ENCODE results near the gene TIGD6.

The TIGD6 gene

DNA sequence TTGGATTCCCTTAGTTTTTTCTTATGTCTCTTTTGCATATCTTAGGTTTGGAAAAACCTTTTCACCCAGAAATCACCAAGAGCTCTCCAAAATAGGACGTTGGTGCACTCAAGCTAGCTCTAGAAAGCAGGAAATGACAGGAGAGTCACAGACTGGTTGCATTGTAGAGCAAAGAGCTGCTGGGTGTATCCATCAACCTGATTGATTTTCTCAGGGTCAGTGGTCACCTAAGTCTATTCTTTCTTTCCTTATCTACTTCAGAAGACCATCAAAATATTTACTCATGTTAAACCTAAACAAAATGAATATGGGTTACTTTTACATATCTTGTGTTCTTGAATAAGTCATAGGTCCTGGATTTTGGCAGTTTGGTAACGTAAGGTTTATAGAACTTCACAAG lies 25.0 kb downstream of the TIGD6 start:
- Histone ChIP-seq H3K27me3 (ENCODE audit: control insufficient read depth, low read length) (no peaks in the 10 kb centered on the region), H3F3A (ENCODE audit: control insufficient read depth, insufficient read depth) (no peaks in the 10 kb centered on the region), H3K4me2 (ENCODE audit: low read length) (no peak overlapping the region), H3K36me3 (ENCODE audit: control insufficient read depth, low read length) (peaks cover 2% of the 10 kb centered on the region; the same call in 1 of the 2 replicates), H3K27ac (ENCODE audit: low read depth, low read length) (no peak overlapping the region), H4K20me1 (ENCODE audit: control insufficient read depth, insufficient read depth, low read depth, low read length) (no peaks in the 10 kb centered on the region), H3K9me3 (ENCODE audit: control insufficient read depth, insufficient read depth, low read length) (no peaks in the 10 kb centered on the region), H3K9me2 (replicated peaks; ENCODE audit: control insufficient read depth, low read length) (no peaks in the 10 kb centered on the region), H3K4me3 (ENCODE audit: low read length) (no peak overlapping the region), H3K79me2 (ENCODE audit: control insufficient read depth, low read length) (no peaks in the 10 kb centered on the region), H3K4me1 (ENCODE audit: control insufficient read depth, low read length) (no peaks in the 10 kb centered on the region)
- TF ChIP-seq, protein P1, sequence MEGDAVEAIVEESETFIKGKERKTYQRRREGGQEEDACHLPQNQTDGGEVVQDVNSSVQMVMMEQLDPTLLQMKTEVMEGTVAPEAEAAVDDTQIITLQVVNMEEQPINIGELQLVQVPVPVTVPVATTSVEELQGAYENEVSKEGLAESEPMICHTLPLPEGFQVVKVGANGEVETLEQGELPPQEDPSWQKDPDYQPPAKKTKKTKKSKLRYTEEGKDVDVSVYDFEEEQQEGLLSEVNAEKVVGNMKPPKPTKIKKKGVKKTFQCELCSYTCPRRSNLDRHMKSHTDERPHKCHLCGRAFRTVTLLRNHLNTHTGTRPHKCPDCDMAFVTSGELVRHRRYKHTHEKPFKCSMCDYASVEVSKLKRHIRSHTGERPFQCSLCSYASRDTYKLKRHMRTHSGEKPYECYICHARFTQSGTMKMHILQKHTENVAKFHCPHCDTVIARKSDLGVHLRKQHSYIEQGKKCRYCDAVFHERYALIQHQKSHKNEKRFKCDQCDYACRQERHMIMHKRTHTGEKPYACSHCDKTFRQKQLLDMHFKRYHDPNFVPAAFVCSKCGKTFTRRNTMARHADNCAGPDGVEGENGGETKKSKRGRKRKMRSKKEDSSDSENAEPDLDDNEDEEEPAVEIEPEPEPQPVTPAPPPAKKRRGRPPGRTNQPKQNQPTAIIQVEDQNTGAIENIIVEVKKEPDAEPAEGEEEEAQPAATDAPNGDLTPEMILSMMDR (IDR thresholded peaks at IDR 0.05; ENCODE audit: low read depth, low read length, poor library complexity, severe bottlenecking): no peak
- no peak for TF ChIP-seq EZH2phosphoT487 (IDR thresholded peaks at IDR 0.05; ENCODE audit: borderline replicate concordance, low read length)

DNA sequence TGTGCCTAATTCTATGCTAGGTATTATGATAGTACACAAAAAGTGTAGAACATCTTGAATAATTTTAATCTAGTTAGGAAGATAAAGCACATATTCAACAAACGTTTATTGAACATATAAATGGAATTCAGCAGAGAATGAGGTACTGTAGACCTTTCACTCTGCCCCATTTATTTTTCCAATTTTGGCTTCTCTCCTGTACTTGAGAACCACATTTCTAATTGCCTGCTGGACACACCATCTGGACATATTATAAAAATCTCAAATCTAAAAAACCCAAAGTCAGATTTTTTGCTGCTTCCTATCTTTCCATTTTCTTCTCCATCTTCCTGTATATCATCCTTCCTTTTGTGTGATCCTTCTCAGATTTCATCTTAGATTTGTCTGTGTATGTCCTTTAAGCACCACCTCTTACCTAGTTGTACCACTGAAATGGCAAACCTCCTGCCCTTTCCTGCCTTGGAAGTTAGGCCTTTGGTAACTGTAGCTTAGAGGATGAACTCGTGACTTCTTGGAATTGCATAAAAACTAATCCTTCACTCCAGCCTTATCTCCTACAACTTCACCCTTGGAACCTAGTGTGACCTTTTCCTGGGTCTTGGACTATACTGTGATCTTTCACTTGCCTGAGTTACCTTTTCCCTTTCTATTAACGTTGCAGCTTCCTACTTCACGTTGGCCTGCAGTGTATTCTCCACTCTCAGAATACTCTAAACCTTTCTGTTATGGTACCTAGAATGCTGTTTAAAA lies 31.1 kb downstream of the TIGD6 start:
- Histone ChIP-seq H3K27ac (ENCODE audit: low read depth, low read length) (no peak overlapping the region), H3K4me3 (ENCODE audit: low read length) (no peak overlapping the region), H3K27me3 (ENCODE audit: control insufficient read depth, low read length) (no peaks in the 10 kb centered on the region), H3K9me2 (replicated peaks; ENCODE audit: control insufficient read depth, low read length) (no peaks in the 10 kb centered on the region), H3K4me2 (ENCODE audit: low read length) (no peak overlapping the region), H3K9me3 (ENCODE audit: control insufficient read depth, insufficient read depth, low read length) (no peaks in the 10 kb centered on the region), H3K36me3 (ENCODE audit: control insufficient read depth, low read length) (no peaks in the 10 kb centered on the region), H3F3A (ENCODE audit: control insufficient read depth, insufficient read depth) (no peaks in the 10 kb centered on the region), H3K79me2 (ENCODE audit: control insufficient read depth, low read length) (no peaks in the 10 kb centered on the region), H4K20me1 (ENCODE audit: control insufficient read depth, insufficient read depth, low read depth, low read length) (no peaks in the 10 kb centered on the region), H3K4me1 (ENCODE audit: control insufficient read depth, low read length) (no peaks in the 10 kb centered on the region)
- TF ChIP-seq, protein P1 (IDR thresholded peaks at IDR 0.05; ENCODE audit: low read depth, low read length, poor library complexity, severe bottlenecking): no peak
- no peak for TF ChIP-seq EZH2phosphoT487 (IDR thresholded peaks at IDR 0.05; ENCODE audit: borderline replicate concordance, low read length)

DNA sequence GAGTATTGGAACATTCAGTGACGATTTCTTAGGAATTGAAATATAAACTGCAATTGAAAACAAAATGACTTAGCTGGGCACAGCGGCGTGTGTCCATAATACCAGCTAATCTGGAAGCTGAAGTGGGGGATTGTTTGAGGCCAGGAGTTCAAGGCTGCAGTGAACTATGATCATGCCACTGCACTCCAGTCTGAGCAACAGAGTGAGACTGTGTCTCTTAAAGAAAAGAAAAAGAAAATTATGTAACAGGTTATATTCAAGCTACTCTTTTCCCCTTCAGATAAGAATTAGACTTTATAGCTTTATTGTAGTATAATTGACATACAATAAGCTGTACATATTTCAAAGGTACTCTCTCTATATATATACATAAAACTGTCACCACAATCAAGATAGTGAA lies 33.5 kb downstream of the TIGD6 start:
- Histone ChIP-seq H3K9me3 (ENCODE audit: control insufficient read depth, insufficient read depth, low read length) (no peaks in the 10 kb centered on the region), H3K4me2 (ENCODE audit: low read length) (no peak overlapping the region), H3K36me3 (ENCODE audit: control insufficient read depth, low read length) (no peaks in the 10 kb centered on the region), H3K4me3 (ENCODE audit: low read length) (no peak overlapping the region), H3K79me2 (ENCODE audit: control insufficient read depth, low read length) (no peaks in the 10 kb centered on the region), H3F3A (ENCODE audit: control insufficient read depth, insufficient read depth) (no peaks in the 10 kb centered on the region), H3K27me3 (ENCODE audit: control insufficient read depth, low read length) (no peaks in the 10 kb centered on the region), H3K27ac (ENCODE audit: low read depth, low read length) (no peak overlapping the region), H3K9me2 (replicated peaks; ENCODE audit: control insufficient read depth, low read length) (no peaks in the 10 kb centered on the region), H3K4me1 (ENCODE audit: control insufficient read depth, low read length) (peaks cover 1% of the 10 kb centered on the region), H4K20me1 (ENCODE audit: control insufficient read depth, insufficient read depth, low read depth, low read length) (no peaks in the 10 kb centered on the region)
- no peak for TF ChIP-seq EZH2phosphoT487 (IDR thresholded peaks at IDR 0.05; ENCODE audit: borderline replicate concordance, low read length)
- TF ChIP-seq, protein P1 (IDR thresholded peaks at IDR 0.05; ENCODE audit: low read depth, low read length, poor library complexity, severe bottlenecking): no peak

Data from DOHH2 (cell line).